HCT116 (cell line): ENCODE measurements around the gene PRICKLE2. TPM values are rescaled to one million over a fixed set of nuclear protein-coding genes. Genes with fewer than 3 reads are reported as not detected.

Source experiments
- ATAC-seq: fragments of 200-7000 bp; cut with Tn5 transposase; 2 replicates; pipeline ENCODE4 v1.9.1; 2020; ENCODE audit warnings: mild to moderate bottlenecking, moderate library complexity
- BruUV-seq: library from RNA; stranded (reverse); fragments of 400-500 nt; replicated peaks from 2 replicates; lab custom pipeline; 2021; lab: Mats Ljungman, UMichigan
- CTCF ChIA-PET: fragments of 300-600 bp; sonication (Branson Sonifier 250); formaldehyde crosslinking; loops from one replicate; lab custom pipeline; 2021; ENCODE audit warnings: antibody characterized with exemption; lab: Charles Lee
- POLR2A ChIA-PET: fragments of 300-600, 350-600 bp; sonication (Branson Sonifier 250); formaldehyde crosslinking; loops from one replicate; lab custom pipeline; 2021; ENCODE audit warnings: antibody characterized with exemption; lab: Charles Lee
- RAD21 ChIA-PET, 2 experiments: fragments of 300-600 bp; sonication (Branson Sonifier 250); formaldehyde crosslinking; loops; one replicate each; lab custom pipeline; 2023; ENCODE audit warnings: low total read pairs in 2 of 2; ENCODE audit not compliant: uncharacterized antibody in 2 of 2, unreplicated experiment in 2 of 2, low non-redundant PET in 1 of 2; lab: Charles Lee
- DNase-seq: peaks from one replicate; pipeline ENCODE4 v3.0.0-alpha.2; 2010; ENCODE audit warnings: low read depth, low spot score
- H2AFZ ChIP-seq: fragments of 200-600 bp; shearing (Covaris generic), sonication (generic); 2 replicates; pipeline ENCODE4 v1.6.1; 2017; ENCODE audit warnings: low read depth, mixed run types, mixed read lengths, antibody characterized with exemption, low read length; ENCODE audit not compliant: poor library complexity, severe bottlenecking
- H3K27ac ChIP-seq: 2 replicates; pipeline ENCODE4 v1.5.1; 2012; ENCODE audit warnings: low read depth, low read length
- H3K27me3 ChIP-seq: fragments of 200-600 bp; sonication (generic); 2 replicates; pipeline ENCODE4 v1.6.1; 2016; ENCODE audit warnings: mixed run types, low read length, mixed read lengths; ENCODE audit not compliant: insufficient read depth
- H3K36me3 ChIP-seq, 2 experiments: fragments of 200-500 bp in 1 of 2; fragments of 200-600 bp in 1 of 2; sonication (Bioruptor generic) in 1 of 2; sonication (generic) in 1 of 2; 2 replicates each; pipeline versions ENCODE4 v1.5.1 to v1.6.1; 2014 to 2016; ENCODE audit warnings: low read length in 2 of 2, inconsistent platforms in 1 of 2, mixed read lengths in 1 of 2, mixed run types in 1 of 2; ENCODE audit not compliant: insufficient read depth in 2 of 2, control insufficient read depth in 1 of 2
- H3K4me1 ChIP-seq, 2 experiments: fragments of 200-600 bp in 1 of 2; sonication (generic) in 1 of 2; 2 replicates each; pipeline versions ENCODE4 v1.5.1 to v1.6.1; 2012 to 2017; ENCODE audit warnings: low read length in 2 of 2, inconsistent platforms in 1 of 2, mild to moderate bottlenecking in 1 of 2, mixed read lengths in 1 of 2, mixed run types in 1 of 2, moderate library complexity in 1 of 2; ENCODE audit not compliant: insufficient read depth in 2 of 2, control insufficient read depth in 1 of 2
- H3K4me2 ChIP-seq: fragments of 200-600 bp; sonication (generic); 2 replicates; pipeline ENCODE4 v1.6.1; 2017; ENCODE audit warnings: mixed run types, low read length, mixed read lengths
- H3K4me3 ChIP-seq, 2 experiments: fragments of 200-600 bp in 1 of 2; sonication (generic) in 1 of 2; replicated peaks in 1 of 2; 2 replicates each; pipeline ENCODE4 v1.5.1; 2011 to 2016; ENCODE audit warnings: low read length in 2 of 2, control low read depth in 1 of 2, low read depth in 1 of 2, mild to moderate bottlenecking in 1 of 2, mixed read lengths in 1 of 2, mixed run types in 1 of 2
- H3K79me2 ChIP-seq: fragments of 200-600 bp; sonication (generic); 2 replicates; pipeline ENCODE4 v1.6.1; 2017; ENCODE audit warnings: mild to moderate bottlenecking, mixed run types, low read length, moderate library complexity, mixed read lengths; ENCODE audit not compliant: insufficient read depth
- H3K9ac ChIP-seq: fragments of 200-600 bp; sonication (generic); 2 replicates; pipeline ENCODE4 v1.6.1; 2016; ENCODE audit warnings: low read length, mixed read lengths
- H3K9me2 ChIP-seq: fragments of 200-600 bp; sonication (generic), shearing (Covaris generic); 2 replicates; pipeline ENCODE4 v1.6.1; 2017; ENCODE audit warnings: mixed run types, mild to moderate bottlenecking, moderate library complexity; ENCODE audit not compliant: insufficient read depth
- H3K9me3 ChIP-seq, 2 experiments: fragments of 200-500 bp in 1 of 2; fragments of 200-600 bp in 1 of 2; sonication (Bioruptor generic) in 1 of 2; sonication (generic) in 1 of 2; 2 replicates each; pipeline ENCODE4 v1.6.1; 2014 to 2017; ENCODE audit warnings: low read length in 2 of 2, mixed read lengths in 2 of 2, inconsistent platforms in 1 of 2, low read depth in 1 of 2, mild to moderate bottlenecking in 1 of 2, mixed run types in 1 of 2, moderate library complexity in 1 of 2; ENCODE audit not compliant: control insufficient read depth in 1 of 2, insufficient read depth in 1 of 2
- H4K20me1 ChIP-seq: fragments of 200-600 bp; sonication (generic), shearing (Covaris generic); 2 replicates; pipeline ENCODE4 v1.6.1; 2017; ENCODE audit warnings: mixed run types, mild to moderate bottlenecking, moderate library complexity; ENCODE audit not compliant: insufficient read depth
- CBX3 ChIP-seq: IDR thresholded peaks from 2 replicates; pipeline ENCODE4 v1.6.1; 2012; ENCODE audit warnings: low read depth
- ELF1 ChIP-seq: IDR thresholded peaks from 2 replicates; pipeline ENCODE4 v1.6.1; 2012; ENCODE audit warnings: low read depth, borderline replicate concordance
- SP1 ChIP-seq: IDR thresholded peaks from 2 replicates; pipeline ENCODE4 v1.6.1; 2012; ENCODE audit warnings: low read depth
- intact Hi-C: fragments of 100-400 bp; cut with micrococcal nuclease; formaldehyde crosslinking; loops from 2 replicates; pipeline ENCODE4 v1.10.0; 2022
- total RNA-seq: library from RNA; stranded (reverse); gene quantifications from one replicate; pipeline ENCODE4 v1.2.1, GENCODE V29; 2021; ENCODE audit not compliant: unreplicated experiment
- TF ChIP-seq, protein P1 (sequence below): IDR thresholded peaks from 2 replicates; pipeline ENCODE4 v1.6.1; 2012

PRICKLE2 gene
- total RNA-seq, 1 experiment from 2014 or later: 0.05 TPM

- no peak for ATAC-seq
- Histone ChIP-seq H2AFZ (no peak overlapping the region), H3K4me3 (no peak overlapping the region), H3K27ac (no peak overlapping the region), H3K9me3 (no peaks in the 10 kb centered on the region), H3K4me2 (no peak overlapping the region), H4K20me1 (no peaks in the 10 kb centered on the region), H3K79me2 (no peaks in the 10 kb centered on the region), H3K9ac (no peak overlapping the region), H3K4me1 (no peaks in the 10 kb centered on the region), H3K36me3 (no peaks in the 10 kb centered on the region), H3K27me3 (peaks cover 37% of the 10 kb centered on the region), H3K9me2 (no peaks in the 10 kb centered on the region)
- ChIA-PET POLR2A (no interaction called here), CTCF (no interaction called here), RAD21 (no interaction called here)
- no TSS peak for BruUV-seq
- no peak for TF ChIP-seq SP1
- intact Hi-C loops: no loop called here
- DNase-seq: no peak
Measured at GRCh38 chr3:64067506-64068346, 157.5 kb downstream of the PRICKLE2 start.

GRCh38 chr3:64064804-64065203 is 160.5 kb downstream of the PRICKLE2 start:
- POLR2A ChIA-PET: no interaction called here

More at GRCh38 chr3:64064804-64065203, 160.5 kb downstream of the PRICKLE2 start:
- CTCF ChIA-PET: no interaction called here
- ATAC-seq: no peak
- TF ChIP-seq CBX3 (no peak), ELF1 (no peak)
- TF ChIP-seq, protein P1, sequence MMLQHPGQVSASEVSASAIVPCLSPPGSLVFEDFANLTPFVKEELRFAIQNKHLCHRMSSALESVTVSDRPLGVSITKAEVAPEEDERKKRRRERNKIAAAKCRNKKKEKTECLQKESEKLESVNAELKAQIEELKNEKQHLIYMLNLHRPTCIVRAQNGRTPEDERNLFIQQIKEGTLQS: no peak
- TF ChIP-seq, all 23 proteins: peak for 0
- Histone ChIP-seq H3K4me3 (no peak overlapping the region), H3K9ac (no peak overlapping the region), H3K36me3 (no peaks in the 10 kb centered on the region), H3K9me2 (no peaks in the 10 kb centered on the region), H4K20me1 (no peaks in the 10 kb centered on the region), H3K4me2 (no peak overlapping the region), H3K27ac (no peak overlapping the region), H3K9me3 (no peaks in the 10 kb centered on the region), H3K27me3 (peaks cover 39% of the 10 kb centered on the region), H3K79me2 (no peaks in the 10 kb centered on the region), H2AFZ (no peak overlapping the region), H3K4me1 (no peaks in the 10 kb centered on the region)
- no TSS peak for BruUV-seq
- RAD21 ChIA-PET: no interaction called here
- intact Hi-C loops: no loop called here
- DNase-seq: no peak
